ENCODE data around the gene FXYD1. TPM values are rescaled to one million over a fixed set of nuclear protein-coding genes. Genes with fewer than 3 reads are reported as not detected.
"Not testable (repeated sequence)": the region's sequence is repeated elsewhere in the genome, so short reads cannot be mapped to it uniquely, and the experiment has no call there.

FXYD1 gene
- total and polyA plus RNA-seq, 4 donors = 18.7 to 146 (median 71.5) TPM

DNA sequence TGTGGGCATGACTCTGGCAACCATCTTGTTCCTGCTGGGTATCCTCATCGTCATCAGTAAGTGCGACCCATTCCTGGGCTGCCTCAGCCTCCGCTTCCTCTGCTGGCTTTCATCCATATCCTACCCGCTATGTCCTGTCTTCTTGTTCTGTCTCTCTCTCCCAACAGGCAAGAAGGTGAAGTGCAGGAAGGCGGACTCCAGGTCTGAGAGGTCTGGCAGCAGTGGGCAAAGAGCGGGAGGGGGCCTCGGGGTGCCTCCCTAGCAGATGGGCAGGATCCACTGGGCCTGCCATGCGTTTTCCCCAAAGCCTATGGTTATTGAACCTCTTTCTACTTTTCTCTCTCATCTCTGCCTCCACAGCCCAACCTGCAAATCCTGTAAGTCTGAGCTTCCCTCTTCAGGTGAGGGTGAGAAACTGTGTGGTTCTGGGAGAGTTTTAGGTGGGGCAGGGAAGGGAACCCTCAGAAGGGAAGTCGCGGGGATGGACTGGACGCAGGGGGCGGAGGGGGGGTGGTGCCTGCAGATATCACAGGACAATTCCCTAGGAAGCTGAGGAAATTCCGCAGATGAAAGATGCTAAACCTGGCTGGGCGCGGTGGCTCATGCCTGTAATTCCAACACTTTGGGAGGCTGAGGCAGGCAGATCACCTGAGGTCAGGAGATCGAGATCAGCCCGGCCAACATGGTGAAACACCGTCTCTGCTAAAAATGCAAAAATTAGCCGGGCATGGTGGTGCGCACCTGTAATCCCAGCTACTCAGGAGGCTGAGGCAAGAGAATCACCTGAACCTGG lies 12.8 kb downstream of the FXYD1 start:
- Histone ChIP-seq H3K4me1 (ENCODE audit: control insufficient read depth in 4 of 4, insufficient read depth in 4 of 4, low read length in 3 of 4) (peaks cover 0 to 19% (median 6%) of the 10 kb centered on the region in 4 donors), H3K27me3 (ENCODE audit: control insufficient read depth in 4 of 4, insufficient read depth in 4 of 4, low read length in 3 of 4) (peaks cover 0 to 2% (median 0%) of the 10 kb centered on the region in 4 donors), H3K9me3 (ENCODE audit: control insufficient read depth in 4 of 4, low read length in 3 of 4) (no peaks in the 10 kb centered on the region), H3K9ac (ENCODE audit: low read depth in 1 of 2, low read length in 2 of 2) (no peak overlapping the region), H3K27ac (ENCODE audit: low read depth in 1 of 2, low read length in 2 of 2) (no peak overlapping the region), H3K4me3 (ENCODE audit: low read depth in 1 of 3, low read length in 3 of 3) (no peak overlapping the region), H3K36me3 (ENCODE audit: control insufficient read depth in 4 of 4, insufficient read depth in 3 of 4, low read depth in 1 of 4, low read length in 3 of 4) (no peaks in the 10 kb centered on the region)
- TF ChIP-seq, protein P1, sequence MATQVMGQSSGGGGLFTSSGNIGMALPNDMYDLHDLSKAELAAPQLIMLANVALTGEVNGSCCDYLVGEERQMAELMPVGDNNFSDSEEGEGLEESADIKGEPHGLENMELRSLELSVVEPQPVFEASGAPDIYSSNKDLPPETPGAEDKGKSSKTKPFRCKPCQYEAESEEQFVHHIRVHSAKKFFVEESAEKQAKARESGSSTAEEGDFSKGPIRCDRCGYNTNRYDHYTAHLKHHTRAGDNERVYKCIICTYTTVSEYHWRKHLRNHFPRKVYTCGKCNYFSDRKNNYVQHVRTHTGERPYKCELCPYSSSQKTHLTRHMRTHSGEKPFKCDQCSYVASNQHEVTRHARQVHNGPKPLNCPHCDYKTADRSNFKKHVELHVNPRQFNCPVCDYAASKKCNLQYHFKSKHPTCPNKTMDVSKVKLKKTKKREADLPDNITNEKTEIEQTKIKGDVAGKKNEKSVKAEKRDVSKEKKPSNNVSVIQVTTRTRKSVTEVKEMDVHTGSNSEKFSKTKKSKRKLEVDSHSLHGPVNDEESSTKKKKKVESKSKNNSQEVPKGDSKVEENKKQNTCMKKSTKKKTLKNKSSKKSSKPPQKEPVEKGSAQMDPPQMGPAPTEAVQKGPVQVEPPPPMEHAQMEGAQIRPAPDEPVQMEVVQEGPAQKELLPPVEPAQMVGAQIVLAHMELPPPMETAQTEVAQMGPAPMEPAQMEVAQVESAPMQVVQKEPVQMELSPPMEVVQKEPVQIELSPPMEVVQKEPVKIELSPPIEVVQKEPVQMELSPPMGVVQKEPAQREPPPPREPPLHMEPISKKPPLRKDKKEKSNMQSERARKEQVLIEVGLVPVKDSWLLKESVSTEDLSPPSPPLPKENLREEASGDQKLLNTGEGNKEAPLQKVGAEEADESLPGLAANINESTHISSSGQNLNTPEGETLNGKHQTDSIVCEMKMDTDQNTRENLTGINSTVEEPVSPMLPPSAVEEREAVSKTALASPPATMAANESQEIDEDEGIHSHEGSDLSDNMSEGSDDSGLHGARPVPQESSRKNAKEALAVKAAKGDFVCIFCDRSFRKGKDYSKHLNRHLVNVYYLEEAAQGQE (IDR thresholded peaks at IDR 0.05) = no peak
- WGBS = 85% methylated on average over 20 of the region's 20 CpGs
- DNase-seq (ENCODE audit: low spot score) = no peak

DNA sequence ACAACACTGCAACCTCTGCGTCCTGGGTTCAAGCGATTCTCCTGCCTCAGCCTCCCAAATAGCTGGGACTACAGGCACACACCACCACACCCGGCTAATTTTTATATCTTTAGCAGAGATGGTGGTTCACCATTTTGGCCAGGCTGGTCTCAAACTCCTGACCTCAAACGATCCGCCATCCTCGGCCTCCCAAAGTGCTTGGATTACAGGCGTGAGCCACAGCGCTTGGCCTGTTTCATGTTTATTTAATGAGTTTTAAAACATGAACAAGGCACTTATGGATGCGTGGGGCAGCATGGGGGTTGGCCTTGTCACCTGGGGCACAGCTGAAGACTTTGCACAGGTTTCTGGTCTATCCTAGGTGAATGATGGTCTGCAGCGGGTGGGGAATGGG lies 14.5 kb downstream of the FXYD1 start:
- H3K36me3 ChIP-seq (ENCODE audit: control insufficient read depth in 4 of 4, insufficient read depth in 3 of 4, low read depth in 1 of 4, low read length in 3 of 4); DNase-seq (ENCODE audit: low spot score); H3K9ac ChIP-seq (ENCODE audit: low read depth in 1 of 2, low read length in 2 of 2); H3K9me3 ChIP-seq (ENCODE audit: control insufficient read depth in 4 of 4, low read length in 3 of 4); H3K27me3 ChIP-seq (ENCODE audit: control insufficient read depth in 4 of 4, insufficient read depth in 4 of 4, low read length in 3 of 4); H3K4me3 ChIP-seq (ENCODE audit: low read depth in 1 of 3, low read length in 3 of 3); H3K27ac ChIP-seq (ENCODE audit: low read depth in 1 of 2, low read length in 2 of 2): not testable (repeated sequence)
- peaks cover 0 to 19% (median 6%) of the 10 kb centered on the region in 4 donors for H3K4me1 ChIP-seq (ENCODE audit: control insufficient read depth in 4 of 4, insufficient read depth in 4 of 4, low read length in 3 of 4)
- 57% methylated on average over 10 of the region's 10 CpGs for WGBS

DNA sequence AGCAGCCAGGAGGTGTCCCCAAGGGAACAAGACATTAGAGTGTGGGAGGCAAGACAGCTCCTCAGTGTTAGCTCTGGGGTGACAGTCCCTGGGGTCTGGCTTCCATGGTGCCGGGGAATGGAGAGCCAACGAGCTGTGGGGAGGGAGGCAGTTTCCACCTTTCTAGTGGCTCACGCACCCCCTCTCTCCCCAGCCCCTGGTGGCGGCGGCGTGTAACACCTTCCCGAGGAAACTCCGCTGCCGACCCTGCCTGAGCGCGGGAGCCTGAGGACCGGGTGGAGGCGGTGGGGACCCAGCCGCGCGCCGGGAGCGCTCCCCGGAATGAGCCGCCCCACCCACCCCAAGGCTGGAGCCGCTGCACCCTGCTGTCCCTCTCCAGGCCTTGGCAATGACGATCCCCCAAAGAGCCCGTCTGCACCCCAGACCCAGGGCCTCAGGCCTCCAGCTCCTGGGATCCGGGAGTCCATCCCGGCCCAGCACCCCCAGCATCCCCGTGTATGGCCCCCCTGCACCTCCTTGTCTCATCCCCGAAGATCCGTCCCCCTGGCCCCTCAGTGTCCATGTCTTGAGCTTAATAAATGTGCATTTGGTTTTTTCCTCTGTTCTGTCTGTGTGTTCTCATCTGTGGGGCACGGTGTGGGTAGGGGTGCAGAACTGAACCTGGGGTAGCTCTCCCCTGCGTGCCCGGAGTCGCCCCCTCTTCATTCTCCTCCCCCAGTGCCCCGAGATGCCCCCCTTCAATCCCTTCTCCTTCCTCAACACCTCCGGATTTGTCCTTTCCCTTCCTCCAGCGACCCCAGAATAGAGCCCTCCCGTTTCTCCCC lies 15.3 kb downstream of the FXYD1 start:
- no peak for DNase-seq (ENCODE audit: low spot score)
- H3K36me3 ChIP-seq (ENCODE audit: control insufficient read depth in 4 of 4, insufficient read depth in 3 of 4, low read depth in 1 of 4, low read length in 3 of 4) = no peaks in the 10 kb centered on the region
- no peaks in the 10 kb centered on the region for H3K9me3 ChIP-seq (ENCODE audit: control insufficient read depth in 4 of 4, low read length in 3 of 4)
- H3K4me1 ChIP-seq (ENCODE audit: control insufficient read depth in 4 of 4, insufficient read depth in 4 of 4, low read length in 3 of 4) = peaks cover 0 to 19% (median 6%) of the 10 kb centered on the region in 4 donors
- no peak overlapping the region for H3K9ac ChIP-seq (ENCODE audit: low read depth in 1 of 2, low read length in 2 of 2)
- TF ChIP-seq TAF1 (conservative IDR thresholded peaks at IDR 0.05) (no peak), FOXA1 (IDR thresholded peaks at IDR 0.05) (no peak), HNF4G (IDR thresholded peaks at IDR 0.05) (no peak), RAD21 (IDR thresholded peaks at IDR 0.05) (peak in 1 of 2 donors; percentile 56)
- TF ChIP-seq, protein P2, sequence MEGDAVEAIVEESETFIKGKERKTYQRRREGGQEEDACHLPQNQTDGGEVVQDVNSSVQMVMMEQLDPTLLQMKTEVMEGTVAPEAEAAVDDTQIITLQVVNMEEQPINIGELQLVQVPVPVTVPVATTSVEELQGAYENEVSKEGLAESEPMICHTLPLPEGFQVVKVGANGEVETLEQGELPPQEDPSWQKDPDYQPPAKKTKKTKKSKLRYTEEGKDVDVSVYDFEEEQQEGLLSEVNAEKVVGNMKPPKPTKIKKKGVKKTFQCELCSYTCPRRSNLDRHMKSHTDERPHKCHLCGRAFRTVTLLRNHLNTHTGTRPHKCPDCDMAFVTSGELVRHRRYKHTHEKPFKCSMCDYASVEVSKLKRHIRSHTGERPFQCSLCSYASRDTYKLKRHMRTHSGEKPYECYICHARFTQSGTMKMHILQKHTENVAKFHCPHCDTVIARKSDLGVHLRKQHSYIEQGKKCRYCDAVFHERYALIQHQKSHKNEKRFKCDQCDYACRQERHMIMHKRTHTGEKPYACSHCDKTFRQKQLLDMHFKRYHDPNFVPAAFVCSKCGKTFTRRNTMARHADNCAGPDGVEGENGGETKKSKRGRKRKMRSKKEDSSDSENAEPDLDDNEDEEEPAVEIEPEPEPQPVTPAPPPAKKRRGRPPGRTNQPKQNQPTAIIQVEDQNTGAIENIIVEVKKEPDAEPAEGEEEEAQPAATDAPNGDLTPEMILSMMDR (IDR thresholded peaks at IDR 0.05; ENCODE audit: low read depth, low read length, missing input control) = peak; percentile 37
- peaks cover 0 to 2% (median 0%) of the 10 kb centered on the region in 4 donors for H3K27me3 ChIP-seq (ENCODE audit: control insufficient read depth in 4 of 4, insufficient read depth in 4 of 4, low read length in 3 of 4)
- 4% methylated on average over 36 of the region's 36 CpGs for WGBS
- peak overlapping the region; percentile 66 to 81 for H3K27ac ChIP-seq (ENCODE audit: low read depth in 1 of 2, low read length in 2 of 2)
- H3K4me3 ChIP-seq (ENCODE audit: low read depth in 1 of 3, low read length in 3 of 3) = peak overlapping the region; percentile 35 to 58 (median 49)
